Stimulated activated CD4-positive, alpha-beta T cell treated with anti-CD3 and anti-CD28 coated beads, TNF-alpha, amount 100 ng/mL, for 1 hour (primary cell): ENCODE results near the gene TP53I11.

Experiments
- DNase-seq, 3 donors: peaks; one replicate each; pipeline ENCODE4 v3.0.0-alpha.2; 2020; ENCODE audit warnings: low read depth in 3 of 3, low spot score in 1 of 3

TP53I11 gene

DNA sequence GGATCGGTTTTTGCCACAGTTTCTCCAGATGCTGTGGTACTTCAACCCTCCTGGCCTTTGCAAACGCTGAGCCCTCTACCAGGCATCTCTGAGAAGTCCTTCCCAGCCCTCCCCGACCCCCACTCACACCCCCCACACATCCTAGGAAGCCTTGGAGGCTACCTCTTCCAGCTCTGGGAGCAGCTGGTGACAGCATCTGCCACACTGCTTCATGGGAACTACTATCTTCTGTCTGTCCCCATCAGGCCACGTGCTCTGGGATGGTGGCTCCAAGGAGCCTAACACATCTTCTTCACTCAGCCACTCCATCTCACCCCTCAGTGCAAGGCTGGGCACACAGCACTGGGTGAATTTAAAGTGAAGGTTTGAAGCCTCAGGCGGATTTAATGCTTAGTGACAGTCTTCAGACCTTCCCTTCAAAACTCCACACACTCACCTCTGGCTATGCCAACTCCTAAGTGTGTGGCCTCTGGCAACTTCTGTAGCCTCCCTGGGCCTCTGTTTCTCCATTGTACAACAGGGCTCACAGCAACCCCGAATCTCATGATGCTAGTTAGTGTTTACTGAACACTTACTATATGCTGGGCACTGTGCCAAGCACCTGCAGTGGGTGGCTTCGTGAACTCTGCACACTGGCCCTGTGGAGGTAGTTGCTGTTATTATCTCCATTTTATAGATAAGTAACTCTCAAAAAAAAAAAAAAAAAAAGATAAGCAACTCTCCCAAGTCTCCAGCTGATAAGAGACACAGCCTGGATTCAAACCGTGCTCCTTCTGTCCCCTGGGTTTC is 7.3 kb upstream of the TP53I11 start:
- no peak for DNase-seq

DNA sequence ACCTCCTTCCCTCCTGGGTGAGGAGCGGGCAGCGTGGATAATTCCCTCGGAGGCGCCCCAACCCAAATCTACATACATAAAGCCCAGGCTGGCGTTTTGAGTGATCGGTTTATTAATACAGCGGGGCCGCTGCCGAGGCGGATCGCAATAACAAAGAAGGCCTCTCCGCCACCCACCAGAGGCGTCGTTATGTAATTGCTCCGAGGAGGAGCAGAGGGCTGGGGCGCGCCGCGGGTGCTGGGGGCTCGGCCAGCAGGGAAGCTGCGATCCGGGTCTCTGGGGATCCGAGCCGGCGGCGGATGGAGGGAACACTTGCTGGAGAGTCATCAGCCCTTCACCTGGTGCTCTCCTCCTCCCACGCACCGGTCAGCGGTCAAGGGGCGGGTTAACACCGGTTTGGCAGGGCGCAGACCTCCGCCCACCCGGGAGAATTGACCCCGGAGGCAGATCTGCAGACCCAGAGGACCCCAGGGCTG is 6.4 kb upstream of the TP53I11 start:
- no peak for DNase-seq

DNA sequence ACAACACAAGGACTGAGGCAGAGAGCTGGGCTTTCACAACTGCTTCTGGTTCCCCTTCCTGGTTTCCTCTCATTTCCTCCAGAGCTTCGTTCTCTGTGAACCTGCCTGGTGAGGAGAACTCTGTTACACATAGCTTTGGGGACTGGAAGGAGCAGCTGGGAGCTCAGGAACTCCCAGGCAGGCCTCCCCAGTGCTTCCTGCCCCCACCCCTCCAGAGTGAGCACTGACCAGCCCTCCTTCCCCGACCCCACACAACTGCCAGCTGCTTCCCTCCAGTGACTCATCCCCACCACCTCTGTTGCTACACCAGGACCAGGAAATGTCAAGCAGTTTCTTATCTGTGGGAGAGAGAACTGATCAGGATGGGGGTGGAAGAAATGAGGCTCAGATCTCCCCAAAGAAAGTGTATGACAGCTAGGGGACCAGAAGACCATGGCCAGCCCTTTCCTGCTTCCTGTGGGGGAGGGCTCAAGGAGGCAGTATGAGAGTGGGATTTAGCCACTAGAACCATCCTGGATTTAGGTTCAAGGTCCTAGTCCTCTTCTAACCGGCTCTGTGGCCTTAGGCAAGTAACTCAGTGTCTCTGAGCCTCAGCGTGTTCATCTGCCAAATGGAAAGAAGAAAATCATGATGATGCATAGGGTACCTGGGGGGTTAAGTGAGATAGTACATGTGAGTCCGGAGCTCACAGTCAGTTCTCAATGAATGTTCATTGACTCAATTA is 4.5 kb upstream of the TP53I11 start:
- no peak for DNase-seq

DNA sequence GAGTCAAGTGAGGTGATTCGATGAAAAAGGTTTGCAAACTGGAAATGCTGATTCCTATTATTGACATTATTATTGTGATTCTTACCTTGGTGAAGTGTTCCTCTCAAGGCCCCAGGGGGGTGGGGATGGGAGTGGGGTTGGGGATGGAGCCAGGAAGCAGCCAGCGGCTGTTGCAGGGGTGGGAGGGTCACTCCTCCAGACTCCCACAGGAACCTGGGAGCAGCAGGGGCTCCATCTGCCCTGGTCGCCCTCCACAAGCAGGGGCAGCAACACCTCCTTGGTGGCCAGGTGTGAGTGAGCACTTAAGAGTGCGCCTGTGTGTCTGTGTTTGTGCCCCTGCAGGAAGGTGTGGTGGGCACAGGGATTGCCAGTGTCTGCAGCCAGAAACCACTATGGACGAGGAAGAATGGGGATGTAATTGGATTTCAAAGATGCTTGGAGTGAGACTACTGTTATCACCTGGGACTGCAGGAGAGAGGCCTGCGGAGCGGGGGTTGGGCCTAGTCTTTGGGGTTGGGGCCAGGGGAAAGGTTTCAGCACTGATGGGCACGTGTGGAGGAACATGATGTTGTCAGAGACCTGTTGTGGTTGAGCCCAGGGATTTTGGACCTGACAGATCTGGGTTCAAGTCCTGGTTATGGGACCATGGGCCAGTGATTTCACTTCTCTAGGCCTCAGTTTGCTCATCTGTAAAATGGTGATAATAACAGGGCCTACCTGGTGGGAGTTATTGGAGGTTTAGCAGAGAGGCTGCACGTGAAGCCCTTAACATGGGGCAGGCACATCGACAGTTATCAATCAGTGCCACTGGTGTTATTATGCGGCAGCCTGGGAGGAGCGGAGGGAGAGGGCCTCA is 3.6 kb upstream of the TP53I11 start:
- DNase-seq = no peak

DNA sequence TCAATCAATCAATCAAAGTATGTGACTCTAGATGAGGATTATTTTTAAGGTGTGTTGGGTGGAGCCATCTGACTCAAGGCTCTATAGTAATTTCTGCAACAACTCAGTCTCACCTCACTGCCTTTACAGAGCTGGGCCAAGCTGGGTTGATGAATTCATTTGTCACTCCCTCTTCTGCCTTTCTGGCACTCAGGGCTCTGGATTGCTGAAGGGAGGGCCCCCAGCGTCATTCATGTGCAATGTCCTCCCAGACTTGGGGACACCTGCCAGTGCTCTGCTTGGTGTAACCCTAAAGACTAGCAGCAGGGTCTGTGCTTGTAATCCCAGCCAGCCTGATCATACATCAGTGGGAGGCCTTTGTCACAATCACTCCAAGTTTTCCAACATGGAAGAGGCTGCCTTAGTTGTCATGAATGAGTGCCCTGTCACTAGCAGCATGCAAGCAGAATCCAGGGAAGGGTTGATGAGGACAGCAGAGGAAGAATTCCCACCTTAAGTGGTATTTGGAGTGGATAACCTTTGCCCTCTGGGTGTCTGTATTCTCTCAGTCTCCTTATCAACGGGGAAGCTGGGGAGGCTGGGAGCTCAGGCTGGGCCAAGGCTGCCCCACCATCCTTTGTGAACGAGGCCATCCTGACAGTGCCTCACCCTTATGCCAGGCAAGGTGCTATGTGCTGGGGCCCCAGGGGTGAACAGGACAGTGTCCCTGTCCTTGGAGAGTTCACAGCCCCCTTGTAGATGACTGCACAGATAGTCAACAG is 2.0 kb upstream of the TP53I11 start:
- DNase-seq = no peak

DNA sequence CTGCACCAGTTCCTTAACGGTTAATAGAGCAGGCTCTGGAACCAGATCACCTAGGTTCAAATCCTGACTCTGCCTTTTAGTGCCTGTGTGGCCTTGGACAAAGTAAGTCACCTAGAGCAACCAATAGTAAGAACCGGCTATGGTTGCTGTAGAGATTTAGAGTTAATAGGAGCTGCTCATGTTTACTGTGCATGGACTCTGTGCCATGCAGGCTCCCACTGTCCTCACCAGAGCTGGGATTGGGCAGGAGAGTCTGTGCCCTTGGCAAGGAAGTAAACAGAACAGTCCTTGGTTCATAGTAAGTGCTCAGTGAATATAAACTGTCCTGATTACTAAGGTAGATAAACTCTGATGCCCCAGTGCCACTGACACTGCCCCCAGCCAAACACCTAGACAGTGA is 1.4 kb upstream of the TP53I11 start:
- DNase-seq = no peak

DNA sequence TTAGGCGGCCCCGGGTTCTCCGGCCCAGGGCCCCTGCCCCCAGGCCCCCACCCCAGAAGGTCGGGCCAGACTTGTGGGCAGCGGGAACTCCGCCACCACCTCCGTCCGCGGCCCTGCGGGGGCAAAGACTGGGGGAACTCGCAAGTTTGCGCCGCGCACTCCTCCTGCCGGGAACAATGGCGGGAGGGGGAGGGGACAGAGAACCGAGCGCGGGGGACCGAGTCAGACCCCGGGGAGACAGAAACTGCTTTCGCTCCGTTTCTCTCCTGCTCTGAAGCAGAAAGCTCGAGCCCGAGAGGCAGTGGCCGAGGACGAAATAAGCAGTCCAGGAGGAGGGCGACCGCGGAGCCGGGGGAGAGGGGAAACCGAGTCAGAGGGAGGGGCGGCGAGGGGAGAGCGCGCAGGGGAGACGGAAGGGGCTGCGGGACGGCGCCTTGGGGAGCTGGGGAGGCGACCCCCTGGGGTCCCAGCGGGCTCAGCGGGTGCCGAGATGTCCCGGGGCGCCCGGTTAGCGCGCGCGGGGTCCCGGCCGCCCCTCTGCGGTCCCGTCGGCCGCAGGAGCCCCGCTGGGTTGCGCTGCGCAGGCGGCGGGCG is 555 bp downstream of the TP53I11 start:
- DNase-seq = peak in 1 of 3 donors; percentile 22

DNA sequence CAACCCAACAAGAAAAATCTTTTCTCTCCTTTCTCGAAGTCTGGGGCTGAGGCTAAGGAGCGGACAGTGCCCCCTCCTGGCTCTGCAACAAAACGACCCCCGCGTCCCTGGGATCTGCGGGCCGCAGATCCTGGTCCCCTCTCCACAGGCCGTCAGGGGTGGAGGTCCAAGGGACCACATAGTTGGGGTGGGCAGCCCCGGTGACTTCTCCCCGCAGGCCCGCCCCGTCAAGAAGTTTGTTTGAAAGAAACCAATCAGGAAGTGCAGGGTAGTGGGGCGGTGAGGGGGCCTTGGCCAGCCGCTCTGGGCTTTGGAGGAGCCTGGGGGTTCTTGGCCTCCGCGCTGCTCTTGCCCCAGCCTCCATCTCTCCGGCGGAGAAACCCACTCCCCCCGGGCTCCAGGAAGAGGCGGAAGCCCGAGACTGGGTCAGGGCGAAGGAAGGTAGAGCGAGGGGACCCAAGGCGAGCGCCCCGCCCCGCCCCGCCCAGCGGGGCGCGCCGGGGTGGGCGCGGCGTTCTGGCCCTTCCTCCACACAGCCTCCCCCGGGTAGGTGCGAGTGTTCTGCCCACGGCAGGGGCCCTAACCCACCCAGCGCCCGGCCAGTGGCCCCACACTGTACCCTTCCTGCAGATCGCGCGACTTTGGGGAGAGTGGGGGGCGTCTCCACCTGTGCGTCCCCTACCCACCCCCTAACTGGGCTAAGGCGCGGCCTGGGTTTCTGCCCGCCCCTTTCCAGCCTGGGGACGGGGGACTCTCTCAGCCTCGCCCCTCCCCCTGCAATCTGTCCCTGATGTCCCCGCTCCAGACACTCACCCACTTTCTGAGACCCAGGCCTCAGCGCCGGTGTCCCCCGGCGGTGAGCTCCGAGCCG is 1.3 kb downstream of the TP53I11 start:
- DNase-seq = no peak

DNA sequence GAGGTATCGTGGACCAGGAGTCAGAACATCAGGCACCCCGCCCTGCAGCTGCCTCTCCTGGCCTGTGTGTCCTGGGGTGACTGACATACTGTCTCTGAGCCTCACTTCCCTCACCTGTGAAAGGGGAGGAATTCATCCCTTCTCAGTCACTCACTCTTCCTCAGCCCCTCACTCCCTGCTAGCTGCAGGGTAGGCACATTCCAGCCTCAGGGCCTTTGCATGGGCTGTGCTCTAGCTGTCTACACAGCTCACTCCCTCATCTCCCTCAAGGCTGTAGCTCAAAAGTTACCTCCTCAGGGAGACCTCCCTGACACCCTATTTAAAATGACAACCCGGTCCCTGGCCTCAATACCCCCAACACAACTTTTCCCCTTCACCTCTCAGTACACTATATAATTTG is 2.5 kb downstream of the TP53I11 start:
- DNase-seq = no peak

DNA sequence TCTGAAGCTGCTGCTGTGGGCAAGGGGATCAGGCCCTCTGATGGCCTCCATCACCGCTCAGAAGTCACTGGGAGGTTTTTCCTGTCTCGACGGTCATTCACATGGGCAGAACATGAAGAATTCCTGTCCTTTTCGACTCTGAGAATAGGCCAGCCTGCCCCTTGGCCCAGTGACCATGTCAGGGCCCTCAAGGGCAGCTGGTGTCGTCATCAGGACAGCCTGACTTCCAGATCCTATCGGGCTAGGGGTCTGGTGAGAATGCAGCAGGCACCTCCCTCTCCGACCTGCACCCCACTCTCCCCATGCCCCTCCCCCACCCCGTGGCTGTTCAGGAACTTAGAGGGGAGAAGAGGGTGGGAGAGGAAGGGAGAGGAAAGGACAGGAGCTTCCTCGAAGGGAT is 3.6 kb downstream of the TP53I11 start:
- no peak for DNase-seq

DNA sequence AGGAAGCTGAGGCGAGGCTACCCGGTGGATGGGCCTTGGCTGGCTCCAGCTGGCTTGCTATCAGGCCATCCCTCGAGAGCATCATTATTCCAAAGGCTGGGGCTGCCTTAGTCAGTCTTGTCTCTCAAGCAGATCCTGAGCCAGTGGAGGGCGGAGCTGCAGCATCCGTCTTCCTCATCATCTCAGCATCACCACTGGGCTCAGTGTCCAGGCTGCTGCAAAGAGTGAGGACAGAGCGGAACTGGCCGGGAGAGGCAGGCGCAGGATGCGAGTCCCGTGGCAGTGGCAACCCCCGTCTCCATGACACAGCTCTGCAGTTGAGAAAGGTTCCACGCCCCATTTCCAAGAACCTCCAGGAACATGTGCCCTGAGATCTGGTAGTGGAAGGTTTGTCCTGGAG is 4.4 kb downstream of the TP53I11 start:
- DNase-seq = no peak

DNA sequence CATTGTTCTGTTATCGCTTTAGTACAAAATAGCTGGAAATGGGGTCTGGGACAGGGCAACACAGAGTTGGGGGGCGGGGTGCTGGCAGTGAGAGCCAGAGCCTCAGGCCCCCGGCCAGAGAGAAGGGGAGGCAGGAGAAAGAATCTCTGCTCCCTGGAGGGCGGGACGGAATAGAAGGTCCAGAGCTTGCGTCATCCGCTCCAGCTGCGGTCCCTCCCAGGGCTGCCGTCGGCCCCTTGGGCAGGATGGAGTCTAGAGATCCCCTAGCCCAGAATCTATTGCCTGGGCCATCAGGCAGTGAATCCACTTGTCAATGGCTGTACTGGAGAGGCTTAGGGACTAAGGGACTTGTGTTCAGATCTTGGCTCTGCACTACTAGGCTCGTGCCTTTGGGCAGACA is 5.0 kb downstream of the TP53I11 start:
- DNase-seq = no peak

DNA sequence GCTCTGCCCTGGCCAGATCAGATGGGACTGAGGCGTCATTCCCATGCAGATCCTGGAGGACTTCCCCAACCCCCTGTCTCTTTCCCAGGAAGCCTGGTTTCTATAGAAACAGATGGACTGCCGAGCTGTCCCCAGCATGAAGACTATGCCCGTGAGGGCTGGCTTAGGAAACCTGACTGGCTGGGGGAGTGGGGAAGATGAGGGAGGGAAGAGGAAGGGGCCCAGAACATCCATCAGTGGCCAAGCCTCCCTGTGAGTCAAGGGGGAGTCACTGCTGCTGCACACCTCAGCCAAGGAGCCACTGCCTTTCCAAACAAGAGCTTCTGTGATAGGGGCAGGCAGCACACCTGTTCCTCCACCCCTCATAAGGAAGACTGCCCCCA is 5.8 kb downstream of the TP53I11 start:
- no peak for DNase-seq

DNA sequence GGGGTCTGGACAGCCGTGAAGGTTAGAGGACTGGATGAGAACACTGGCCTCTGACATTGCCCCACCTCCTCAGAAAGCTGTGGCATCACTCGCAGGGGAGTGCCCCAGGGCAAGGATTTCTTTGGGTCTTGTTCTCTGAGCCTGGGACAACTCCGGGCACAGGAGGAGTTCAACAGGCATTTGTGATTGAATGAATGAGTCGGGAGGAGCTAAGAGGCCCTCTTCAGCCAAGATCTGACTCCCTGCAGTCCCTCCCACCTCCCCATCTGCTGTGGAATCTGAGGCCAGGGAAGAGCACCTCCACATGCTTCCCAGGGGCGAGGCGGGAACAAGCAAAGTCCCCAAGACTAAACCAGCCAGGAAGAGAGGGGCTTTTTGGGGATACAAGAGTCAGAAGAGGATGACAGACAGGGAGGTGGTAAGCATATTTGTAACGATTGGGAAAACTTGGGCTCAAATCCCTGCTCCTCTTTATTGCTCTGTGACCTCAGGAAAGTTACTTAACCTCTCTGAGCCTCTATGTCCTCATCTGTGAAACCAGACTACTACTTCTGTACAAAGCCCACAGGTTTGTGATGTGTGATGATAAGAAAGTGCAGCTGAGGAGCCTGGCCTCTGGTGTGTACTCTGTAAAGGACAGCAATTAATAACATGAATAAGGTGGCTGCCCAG is 6.4 kb downstream of the TP53I11 start:
- DNase-seq = no peak

DNA sequence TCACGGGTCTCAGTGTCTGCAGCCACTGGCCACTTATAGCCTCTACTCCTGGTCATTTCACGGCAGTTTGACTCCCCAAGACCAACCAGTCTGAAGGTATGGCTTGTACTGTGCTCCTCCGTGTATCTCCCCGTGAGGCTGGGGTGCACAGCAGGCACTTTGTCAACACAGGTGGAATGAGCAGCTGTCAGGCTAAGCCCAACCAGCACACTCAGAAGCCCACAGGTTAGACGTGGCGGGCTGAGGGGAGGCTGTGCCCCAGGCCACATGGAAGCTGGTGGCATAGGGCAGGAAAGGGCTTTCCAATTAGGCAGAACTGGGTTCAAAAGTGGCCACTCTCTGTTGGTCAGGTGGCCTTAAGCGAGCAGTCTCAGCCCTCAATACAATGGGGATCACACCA is 7.0 kb downstream of the TP53I11 start:
- DNase-seq = no peak

DNA sequence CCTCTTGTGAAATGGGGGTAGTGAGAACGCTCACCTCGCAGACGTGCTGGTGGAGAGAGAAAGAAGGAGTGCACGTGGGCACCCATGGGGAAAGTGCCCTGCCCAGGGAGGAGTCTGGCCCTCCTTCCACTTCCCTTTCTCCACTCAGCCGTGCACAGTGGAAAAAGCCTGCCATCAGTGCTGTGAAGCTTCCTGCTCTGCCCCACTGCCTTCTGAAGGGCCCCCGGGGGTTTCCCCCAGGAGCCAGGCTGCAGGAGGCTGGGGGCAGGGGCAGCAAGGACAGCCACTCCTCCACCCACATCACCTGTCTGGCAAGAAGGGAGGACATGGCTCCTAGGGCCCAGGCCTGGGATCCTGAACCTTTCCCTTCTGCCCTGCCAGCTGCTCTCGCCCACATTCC is 7.6 kb downstream of the TP53I11 start:
- no peak for DNase-seq

DNA sequence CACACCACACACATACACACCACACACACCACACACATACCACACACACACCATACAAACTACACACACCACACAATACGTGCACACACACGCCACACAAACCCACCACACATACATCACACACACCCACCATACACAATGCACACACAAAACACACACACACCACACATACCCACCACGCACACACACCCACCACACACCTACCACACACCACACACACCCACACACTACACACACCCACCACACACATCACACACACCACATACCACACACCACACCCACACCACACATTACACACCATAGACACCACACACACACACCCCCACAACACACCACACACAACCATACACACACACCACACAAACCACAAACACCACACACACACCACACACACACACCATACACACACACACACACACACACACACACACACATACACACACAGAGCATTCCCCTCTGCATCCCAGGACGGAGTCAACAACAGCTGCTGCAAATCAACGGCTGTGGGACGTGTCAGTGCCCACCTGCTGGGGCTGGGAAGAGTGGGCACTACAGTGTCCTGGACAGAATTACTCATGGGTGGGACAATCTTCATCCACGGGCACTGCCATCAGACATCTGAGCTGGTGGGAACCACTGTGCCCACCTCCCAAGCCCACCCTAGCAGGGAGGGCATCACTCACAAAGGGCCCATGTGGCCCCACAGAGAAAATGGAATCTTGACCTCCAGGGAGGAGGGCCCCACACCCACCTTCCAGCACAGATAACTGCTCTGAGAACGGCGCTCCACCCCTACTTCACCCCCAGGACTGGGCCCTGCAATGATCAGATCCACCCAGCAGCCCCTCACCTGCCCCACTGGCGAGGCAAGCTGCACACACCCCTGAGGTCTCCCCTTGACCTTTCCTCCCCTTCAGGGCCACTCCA is 8.4 kb downstream of the TP53I11 start:
- DNase-seq = no peak
